Loucy (cell line): Measurements from ENCODE around the gene TBL1X.

Experiments
- EZH2phosphoT487 ChIP-seq: fragments of 200-600 bp; IDR thresholded peaks from 2 replicates; pipeline ENCODE4 v1.6.1; 2018; ENCODE audit warnings: antibody characterized with exemption, mild to moderate bottlenecking, moderate library complexity, borderline replicate concordance
- TF ChIP-seq, protein P1 (sequence below): fragments of 200-600 bp; sonication (generic); conservative IDR thresholded peaks from 2 replicates; pipeline ENCODE4 v1.5.1; 2014; ENCODE audit warnings: mild to moderate bottlenecking, antibody characterized with exemption, low read length

DNA sequence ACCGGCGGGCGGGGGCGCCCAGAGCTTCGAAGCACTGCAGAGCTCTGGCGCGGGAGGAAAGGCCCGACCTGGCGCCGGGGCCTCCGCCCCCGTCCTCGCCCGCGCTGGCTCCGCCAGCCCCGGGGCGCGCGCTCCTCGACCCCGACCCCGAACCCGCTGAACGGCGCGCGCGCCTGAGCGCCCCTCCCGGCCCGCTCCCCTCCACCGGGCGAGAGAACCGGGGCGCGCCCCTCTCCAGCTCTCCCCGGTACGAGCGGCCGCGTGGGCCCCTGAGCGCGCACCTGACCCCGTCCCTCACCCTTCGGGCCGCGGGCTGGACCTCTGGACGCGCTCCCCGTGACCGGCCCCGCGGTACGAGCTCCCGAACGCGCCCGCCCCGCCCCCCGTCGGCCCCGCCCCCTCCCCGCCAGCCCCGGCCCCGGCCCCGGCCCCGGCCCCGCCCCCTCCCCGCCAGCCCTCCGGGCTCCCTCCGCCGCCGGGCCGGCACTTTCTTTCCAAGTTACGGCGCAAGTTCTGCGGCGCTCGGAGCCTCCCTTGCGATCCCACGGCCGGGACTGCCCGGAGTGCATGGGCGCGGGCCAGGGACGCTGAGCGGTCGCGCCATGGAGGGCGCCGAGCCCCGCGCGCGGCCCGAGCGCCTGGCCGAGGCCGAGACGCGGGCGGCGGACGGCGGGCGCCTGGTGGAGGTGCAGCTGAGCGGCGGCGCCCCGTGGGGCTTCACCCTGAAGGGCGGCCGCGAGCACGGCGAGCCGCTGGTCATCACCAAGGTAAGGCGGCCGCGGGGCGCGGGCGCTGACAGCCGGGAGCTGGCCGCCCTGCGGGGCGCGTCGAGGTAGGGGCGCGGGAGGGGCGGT lies 321.3 kb downstream of the TBL1X start, which contains the start of gene SHROOM2:
- TF ChIP-seq, protein P1, sequence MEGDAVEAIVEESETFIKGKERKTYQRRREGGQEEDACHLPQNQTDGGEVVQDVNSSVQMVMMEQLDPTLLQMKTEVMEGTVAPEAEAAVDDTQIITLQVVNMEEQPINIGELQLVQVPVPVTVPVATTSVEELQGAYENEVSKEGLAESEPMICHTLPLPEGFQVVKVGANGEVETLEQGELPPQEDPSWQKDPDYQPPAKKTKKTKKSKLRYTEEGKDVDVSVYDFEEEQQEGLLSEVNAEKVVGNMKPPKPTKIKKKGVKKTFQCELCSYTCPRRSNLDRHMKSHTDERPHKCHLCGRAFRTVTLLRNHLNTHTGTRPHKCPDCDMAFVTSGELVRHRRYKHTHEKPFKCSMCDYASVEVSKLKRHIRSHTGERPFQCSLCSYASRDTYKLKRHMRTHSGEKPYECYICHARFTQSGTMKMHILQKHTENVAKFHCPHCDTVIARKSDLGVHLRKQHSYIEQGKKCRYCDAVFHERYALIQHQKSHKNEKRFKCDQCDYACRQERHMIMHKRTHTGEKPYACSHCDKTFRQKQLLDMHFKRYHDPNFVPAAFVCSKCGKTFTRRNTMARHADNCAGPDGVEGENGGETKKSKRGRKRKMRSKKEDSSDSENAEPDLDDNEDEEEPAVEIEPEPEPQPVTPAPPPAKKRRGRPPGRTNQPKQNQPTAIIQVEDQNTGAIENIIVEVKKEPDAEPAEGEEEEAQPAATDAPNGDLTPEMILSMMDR = no peak
- TF ChIP-seq EZH2phosphoT487 = no peak
